HEK293T (cell line): ENCODE measurements around the gene DHX34.

Source experiments
- BHLHE40 ChIP-seq: fragments of 450-650 bp; IDR thresholded peaks from 2 replicates; pipeline ENCODE4 v1.6.1; 2016; ENCODE audit warnings: mild to moderate bottlenecking, moderate library complexity, borderline replicate concordance
- NFRKB ChIP-seq: fragments of 450-650 bp; IDR thresholded peaks from 2 replicates; pipeline ENCODE4 v1.6.1; 2016; ENCODE audit warnings: mild to moderate bottlenecking, moderate library complexity
- SP1 ChIP-seq: fragments of 450-650 bp; IDR thresholded peaks from 2 replicates; pipeline ENCODE4 v1.6.1; 2017
- TARDBP ChIP-seq: fragments of 450-650 bp; IDR thresholded peaks from 2 replicates; pipeline ENCODE4 v1.6.1; 2016

- TF ChIP-seq SP1 (no peak), NFRKB (no peak), TARDBP (no peak), BHLHE40 (no peak)
Measured at GRCh38 chr19:47416643-47416985, 67.5 kb downstream of the DHX34 start.
